Neural cell (in vitro differentiated cells): ENCODE data around the gene USO1. TPM values are rescaled to one million over a fixed set of nuclear protein-coding genes. Genes with fewer than 3 reads are reported as not detected.

ENCODE experiments used
- H2AFZ ChIP-seq: fragments of 200-600, 300-800 bp; sonication (generic), shearing (Covaris generic); 2 replicates; pipeline ENCODE4 v1.6.0; 2014; ENCODE audit warnings: low read depth, mild to moderate bottlenecking, antibody characterized with exemption, low read length, moderate library complexity
- H3F3A ChIP-seq: fragments of 200-600 bp; shearing (Covaris generic); 2 replicates; pipeline ENCODE4 v1.6.1; 2016; ENCODE audit warnings: mild to moderate bottlenecking, moderate library complexity, mixed read lengths, antibody characterized with exemption, low read length; ENCODE audit not compliant: insufficient read depth, poor library complexity, severe bottlenecking
- H3K27ac ChIP-seq: fragments of 200-600, 300-800 bp; sonication (generic), shearing (Covaris generic); 2 replicates; pipeline ENCODE4 v1.5.1; 2014; ENCODE audit warnings: mild to moderate bottlenecking, low read length, moderate library complexity
- H3K27me3 ChIP-seq: fragments of 300-800, 200-600 bp; sonication (generic), shearing (Covaris generic); 2 replicates; pipeline ENCODE4 v1.6.0; 2014; ENCODE audit warnings: mild to moderate bottlenecking, low read depth, low read length, moderate library complexity; ENCODE audit not compliant: insufficient read depth
- H3K36me3 ChIP-seq: fragments of 300-800, 200-600 bp; sonication (generic), shearing (Covaris generic); 2 replicates; pipeline ENCODE4 v1.5.1; 2014; ENCODE audit warnings: mild to moderate bottlenecking, antibody characterized with exemption, low read length, moderate library complexity; ENCODE audit not compliant: insufficient read depth
- H3K4me2 ChIP-seq: fragments of 300-800, 200-600 bp; sonication (generic), shearing (Covaris generic); 2 replicates; pipeline ENCODE4 v1.6.0; 2014; ENCODE audit warnings: mild to moderate bottlenecking, low read length
- H3K4me3 ChIP-seq: fragments of 300-800, 200-600 bp; sonication (generic), shearing (Covaris generic); 2 replicates; pipeline ENCODE4 v1.5.1; 2014; ENCODE audit warnings: mild to moderate bottlenecking, low read length, moderate library complexity
- H3K79me2 ChIP-seq: fragments of 200-600 bp; shearing (Covaris generic); replicated peaks from 2 replicates; pipeline ENCODE4 v1.6.0; 2014; ENCODE audit warnings: mild to moderate bottlenecking, low read length, moderate library complexity; ENCODE audit not compliant: insufficient read depth
- H3K9ac ChIP-seq: fragments of 300-800, 200-600 bp; sonication (generic), shearing (Covaris generic); 2 replicates; pipeline ENCODE4 v1.6.1; 2016; ENCODE audit warnings: mild to moderate bottlenecking, low read length, mixed read lengths
- H3K9me2 ChIP-seq: fragments of 200-600 bp; shearing (Covaris generic); 2 replicates; pipeline ENCODE4 v1.6.1; 2016; ENCODE audit warnings: mild to moderate bottlenecking, low read length, mixed read lengths; ENCODE audit not compliant: insufficient read depth
- H3K9me3 ChIP-seq: fragments of 200-600, 300-800 bp; sonication (generic), shearing (Covaris generic); 2 replicates; pipeline ENCODE4 v1.6.1; 2016; ENCODE audit warnings: mild to moderate bottlenecking, mixed run types, low read length, moderate library complexity, mixed read lengths
- H4K20me1 ChIP-seq: fragments of 200-600 bp; shearing (Covaris generic); 2 replicates; pipeline ENCODE4 v1.6.1; 2016; ENCODE audit warnings: mild to moderate bottlenecking, mixed run types; ENCODE audit not compliant: insufficient read depth
- EP300 ChIP-seq: fragments of 450-650 bp; conservative IDR thresholded peaks from 2 replicates; pipeline ENCODE4 v1.6.1; 2014; ENCODE audit warnings: antibody characterized with exemption, mild to moderate bottlenecking, moderate library complexity; ENCODE audit not compliant: poor library complexity, severe bottlenecking
- EZH2 ChIP-seq: fragments of 200-600, 300-800 bp; shearing (Covaris generic), sonication (generic); IDR thresholded peaks from 2 replicates; pipeline ENCODE4 v1.6.1; 2014; ENCODE audit warnings: antibody characterized with exemption, low read length, borderline replicate concordance, mild to moderate bottlenecking; ENCODE audit not compliant: insufficient read depth, poor library complexity, severe bottlenecking
- MXI1 ChIP-seq: fragments of 450-650 bp; conservative IDR thresholded peaks from 2 replicates; pipeline ENCODE4 v1.6.1; 2014; ENCODE audit warnings: antibody characterized with exemption, mild to moderate bottlenecking; ENCODE audit not compliant: poor library complexity, severe bottlenecking
- POLR2AphosphoS5 ChIP-seq: IDR thresholded peaks from 2 replicates; pipeline ENCODE4 v1.6.1; 2012
- REST ChIP-seq: IDR thresholded peaks from 2 replicates; pipeline ENCODE4 v1.6.1; 2012; ENCODE audit warnings: borderline replicate concordance
- SMC3 ChIP-seq: fragments of 450-650 bp; conservative IDR thresholded peaks from 2 replicates; pipeline ENCODE4 v1.6.1; 2014; ENCODE audit warnings: antibody characterized with exemption, mild to moderate bottlenecking, moderate library complexity; ENCODE audit not compliant: poor library complexity
- TAF1 ChIP-seq: IDR thresholded peaks from 2 replicates; pipeline ENCODE4 v1.6.1; 2012; ENCODE audit warnings: low read depth
- polyA plus RNA-seq: library from polyadenylated mRNA; depleted of rRNA; stranded (reverse); fragments of >200 nt; gene quantifications from 2 replicates; pipeline ENCODE4 v1.2.3, GENCODE V29; 2014
- TF ChIP-seq, protein P1 (sequence below): fragments of 450-650 bp; IDR thresholded peaks from 2 replicates; pipeline ENCODE4 v1.5.1; 2014; ENCODE audit warnings: antibody characterized with exemption, mild to moderate bottlenecking, moderate library complexity; ENCODE audit not compliant: poor library complexity, severe bottlenecking

Gene USO1
- polyA plus RNA-seq, 1 donor from 2014 or later = 40.0 TPM

GRCh38 chr4:75752637-75753036, 28.3 kb downstream of the USO1 start:
- no peak overlapping the region for H3K27ac ChIP-seq
- no peaks in the 10 kb centered on the region for H3K9me2 ChIP-seq
- no peaks in the 10 kb centered on the region for H3F3A ChIP-seq
- no peaks in the 10 kb centered on the region for H4K20me1 ChIP-seq
- H3K9me3 ChIP-seq = no peaks in the 10 kb centered on the region
- H3K79me2 ChIP-seq = no peaks in the 10 kb centered on the region
- H3K9ac ChIP-seq = no peak overlapping the region
- no peaks in the 10 kb centered on the region for H3K36me3 ChIP-seq
- no peak overlapping the region for H3K4me2 ChIP-seq
- no peak for TF ChIP-seq TAF1
- no peak for TF ChIP-seq EP300
- TF ChIP-seq, protein P1, sequence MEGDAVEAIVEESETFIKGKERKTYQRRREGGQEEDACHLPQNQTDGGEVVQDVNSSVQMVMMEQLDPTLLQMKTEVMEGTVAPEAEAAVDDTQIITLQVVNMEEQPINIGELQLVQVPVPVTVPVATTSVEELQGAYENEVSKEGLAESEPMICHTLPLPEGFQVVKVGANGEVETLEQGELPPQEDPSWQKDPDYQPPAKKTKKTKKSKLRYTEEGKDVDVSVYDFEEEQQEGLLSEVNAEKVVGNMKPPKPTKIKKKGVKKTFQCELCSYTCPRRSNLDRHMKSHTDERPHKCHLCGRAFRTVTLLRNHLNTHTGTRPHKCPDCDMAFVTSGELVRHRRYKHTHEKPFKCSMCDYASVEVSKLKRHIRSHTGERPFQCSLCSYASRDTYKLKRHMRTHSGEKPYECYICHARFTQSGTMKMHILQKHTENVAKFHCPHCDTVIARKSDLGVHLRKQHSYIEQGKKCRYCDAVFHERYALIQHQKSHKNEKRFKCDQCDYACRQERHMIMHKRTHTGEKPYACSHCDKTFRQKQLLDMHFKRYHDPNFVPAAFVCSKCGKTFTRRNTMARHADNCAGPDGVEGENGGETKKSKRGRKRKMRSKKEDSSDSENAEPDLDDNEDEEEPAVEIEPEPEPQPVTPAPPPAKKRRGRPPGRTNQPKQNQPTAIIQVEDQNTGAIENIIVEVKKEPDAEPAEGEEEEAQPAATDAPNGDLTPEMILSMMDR = no peak
- no peak for TF ChIP-seq REST
- TF ChIP-seq SMC3 = no peak
- TF ChIP-seq POLR2AphosphoS5 = no peak
- no peak for TF ChIP-seq MXI1
- no peak overlapping the region for H3K4me3 ChIP-seq
- H2AFZ ChIP-seq = no peak overlapping the region
- H3K27me3 ChIP-seq = no peaks in the 10 kb centered on the region

DNA sequence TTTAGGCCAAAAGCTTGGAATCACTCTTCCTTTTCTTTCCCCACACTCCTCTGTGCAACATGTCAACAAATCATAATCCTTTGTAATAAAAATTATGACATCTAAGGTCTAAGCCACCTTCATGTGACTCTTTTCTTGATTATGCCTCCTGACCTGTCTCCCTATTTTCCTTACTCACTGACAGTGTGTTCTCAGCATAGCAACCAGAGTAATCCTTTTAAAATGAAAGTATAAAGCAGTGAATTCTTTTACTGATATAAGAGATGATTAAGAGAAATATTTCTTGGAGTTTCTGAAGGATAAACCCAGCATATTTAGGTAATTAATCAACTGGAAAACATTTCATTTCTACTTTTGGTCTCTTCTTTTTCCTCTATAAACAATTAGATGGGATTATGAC, 44.7 kb downstream of the USO1 start:
- Histone ChIP-seq H3K9ac (no peak overlapping the region), H3K4me2 (no peak overlapping the region), H3K36me3 (no peaks in the 10 kb centered on the region), H3K9me3 (no peaks in the 10 kb centered on the region), H2AFZ (no peak overlapping the region), H3K4me3 (no peak overlapping the region), H3K27ac (no peak overlapping the region), H3K27me3 (no peaks in the 10 kb centered on the region), H3F3A (no peaks in the 10 kb centered on the region), H3K9me2 (no peaks in the 10 kb centered on the region), H3K79me2 (no peaks in the 10 kb centered on the region), H4K20me1 (no peaks in the 10 kb centered on the region)
- TF ChIP-seq, protein P1 = no peak
- no peak for TF ChIP-seq EP300
- no peak for TF ChIP-seq EZH2
